GM19023 (cell line): ENCODE data around the gene PTPRN2.
"Not testable (repeated sequence)": the region's sequence is repeated elsewhere in the genome, so short reads cannot be mapped to it uniquely, and the experiment has no call there.

Source experiments
- ATAC-seq: cut with Tn5 transposase; IDR thresholded peaks from one replicate; pipeline ENCODE4 v1.9.1; 2021; ENCODE audit warnings: mild to moderate bottlenecking, moderate library complexity; ENCODE audit not compliant: unreplicated experiment

Gene PTPRN2

DNA sequence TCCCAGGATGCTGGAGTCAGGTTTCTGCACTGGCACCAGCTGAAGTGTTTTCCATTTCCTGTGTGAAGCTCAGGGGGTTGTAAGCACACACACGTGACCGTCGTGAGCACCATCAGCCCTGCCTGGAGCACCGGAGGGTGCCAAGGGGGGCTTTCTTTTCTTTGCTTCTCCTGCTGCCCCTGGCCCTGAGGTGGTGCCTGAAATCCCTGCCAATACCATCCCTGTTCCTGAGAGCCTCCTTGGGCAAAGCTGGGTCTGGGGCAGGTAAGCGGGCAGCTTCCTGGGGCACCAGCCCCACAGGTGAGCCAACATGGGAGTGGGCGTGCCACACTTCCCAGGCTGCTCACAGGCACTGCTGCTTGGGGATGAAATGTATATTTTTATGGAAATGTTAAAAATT lies 657.2 kb downstream of the PTPRN2 start:
- no peak for ATAC-seq

DNA sequence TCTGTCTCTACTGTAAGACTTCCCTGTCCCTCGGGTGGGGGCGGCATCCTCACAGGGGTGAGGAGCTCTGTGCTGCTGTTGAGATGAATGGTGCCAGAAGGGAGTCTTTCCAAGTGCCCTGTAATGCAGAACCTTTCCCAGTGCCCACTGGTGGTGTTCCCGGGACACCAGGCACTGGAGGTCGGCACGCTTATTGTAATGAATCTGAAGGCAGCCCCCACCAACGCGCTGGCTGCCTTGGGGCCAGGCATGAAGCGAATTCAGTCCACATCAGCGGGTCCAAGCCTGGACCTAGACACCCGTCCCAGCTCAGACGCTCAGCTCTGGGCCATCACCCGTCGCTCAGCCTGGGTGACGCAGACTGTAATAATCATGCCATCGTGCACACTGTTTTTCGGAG lies 658.0 kb downstream of the PTPRN2 start:
- no peak for ATAC-seq

DNA sequence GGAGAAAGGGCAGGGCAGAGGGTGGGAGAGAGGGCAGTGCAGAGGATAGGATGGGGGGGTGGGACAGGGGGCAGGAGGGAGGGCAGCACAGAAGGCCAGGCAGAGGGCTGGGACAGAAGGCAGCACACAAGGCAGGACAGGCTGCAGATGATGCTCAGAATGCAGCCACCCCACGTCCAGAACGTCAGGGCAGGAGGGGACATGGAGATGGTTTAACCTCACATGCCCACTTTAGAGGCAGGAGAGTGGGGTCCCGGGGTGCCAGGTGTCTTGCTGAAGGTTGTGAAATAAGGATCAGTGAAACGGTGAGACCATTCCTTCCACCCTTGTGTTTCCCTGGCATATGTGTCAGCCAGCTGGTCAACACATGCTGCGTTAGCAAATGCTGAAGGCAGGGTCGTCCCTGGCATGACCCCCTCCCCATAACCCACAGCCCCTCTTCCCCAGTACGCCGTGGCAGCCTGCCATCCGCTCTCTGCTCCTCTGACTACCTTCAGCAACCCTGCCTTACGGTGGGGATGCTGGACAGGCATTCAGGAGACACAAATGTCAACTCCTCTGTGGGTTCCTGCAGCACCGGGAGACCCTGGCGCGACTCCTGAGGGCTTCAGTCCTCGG lies 658.7 kb downstream of the PTPRN2 start:
- no peak for ATAC-seq

DNA sequence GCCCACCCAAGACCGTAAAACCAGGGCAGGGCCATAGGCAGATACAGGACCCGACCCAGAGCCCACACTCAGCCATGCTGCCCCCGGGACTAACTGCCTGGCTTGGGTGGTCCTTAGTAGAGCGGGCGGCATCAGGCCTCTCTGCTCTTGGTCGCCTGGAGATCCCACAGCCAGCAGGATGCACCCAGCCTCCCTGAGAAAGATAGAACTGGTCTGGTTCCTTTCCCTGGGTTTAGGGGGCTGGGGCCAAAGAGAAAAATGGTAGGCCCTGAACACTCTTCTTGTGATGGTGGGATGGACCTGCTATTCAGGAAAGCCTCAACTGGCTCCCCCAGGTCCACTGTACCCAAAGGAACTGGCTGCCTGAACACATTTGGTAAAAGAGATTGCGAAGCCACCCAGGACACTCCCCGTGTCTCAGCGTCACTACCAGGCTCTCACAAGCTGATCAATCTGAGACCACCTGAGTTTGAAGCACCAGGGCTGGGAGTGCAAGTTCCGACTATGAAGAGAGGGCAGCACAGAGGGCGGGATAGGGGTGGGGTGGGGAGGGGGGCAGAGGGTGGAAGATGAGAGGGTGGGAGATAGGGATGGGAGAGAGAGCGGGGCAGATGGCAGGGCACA lies 659.3 kb downstream of the PTPRN2 start:
- no peak for ATAC-seq

DNA sequence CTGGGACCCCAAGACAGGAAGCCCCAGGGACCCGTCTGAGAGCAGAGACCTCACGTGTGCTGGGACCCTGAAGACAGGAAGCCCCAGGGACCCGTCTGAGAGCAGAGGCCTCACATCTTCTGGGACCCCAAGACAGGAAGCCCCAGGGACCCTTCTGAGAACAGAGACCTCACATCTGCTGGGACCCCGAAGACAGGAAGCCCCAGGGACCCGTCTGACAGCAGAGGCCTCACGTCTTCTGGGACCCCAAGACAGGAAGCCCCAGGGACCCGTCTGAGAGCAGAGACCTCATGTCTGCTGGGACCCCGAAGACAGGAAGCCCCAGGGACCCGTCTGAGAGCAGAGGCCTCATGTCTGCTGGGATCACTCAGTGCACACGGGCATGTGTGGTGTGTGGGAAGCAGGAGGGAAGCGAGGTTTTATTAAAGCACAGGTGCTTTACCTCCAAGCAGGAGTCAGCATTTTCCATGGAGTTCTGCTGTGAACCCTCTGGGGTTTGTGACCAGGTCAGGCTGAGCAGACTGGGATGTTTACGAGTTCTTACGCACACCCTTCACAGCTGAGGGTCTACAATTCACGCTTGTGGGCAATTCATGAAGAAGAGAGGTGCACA lies 660.2 kb downstream of the PTPRN2 start:
- ATAC-seq = no peak

DNA sequence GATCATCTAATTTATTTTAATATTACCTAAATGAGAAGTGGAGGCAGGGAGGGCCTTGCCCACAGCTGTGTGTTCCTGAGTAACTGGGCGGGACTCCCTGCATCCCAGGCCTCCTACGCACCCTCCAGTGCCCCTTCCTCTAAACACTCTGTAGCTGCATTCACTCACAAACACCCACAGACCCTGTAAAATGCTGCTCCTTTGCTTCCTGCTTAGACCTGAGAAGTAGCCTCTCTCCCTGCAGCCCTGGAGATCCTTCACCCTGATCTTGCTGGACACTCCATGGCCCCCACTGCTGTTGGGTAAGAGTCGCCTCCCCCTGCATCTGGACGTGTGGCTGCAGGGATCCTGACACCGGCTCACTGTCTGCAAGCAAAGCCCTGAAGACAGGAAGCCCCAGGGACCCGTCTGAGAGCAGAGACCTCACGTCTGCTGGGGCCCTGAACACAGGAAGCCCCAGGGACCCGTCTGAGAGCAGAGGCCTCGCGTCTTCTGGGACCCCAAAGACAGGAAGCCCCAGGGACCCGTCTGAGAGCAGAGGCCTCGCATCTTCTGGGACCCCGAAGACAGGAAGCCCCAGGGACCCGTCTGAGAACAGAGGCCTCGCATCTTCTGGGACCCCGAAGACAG lies 661.0 kb downstream of the PTPRN2 start:
- no peak for ATAC-seq

DNA sequence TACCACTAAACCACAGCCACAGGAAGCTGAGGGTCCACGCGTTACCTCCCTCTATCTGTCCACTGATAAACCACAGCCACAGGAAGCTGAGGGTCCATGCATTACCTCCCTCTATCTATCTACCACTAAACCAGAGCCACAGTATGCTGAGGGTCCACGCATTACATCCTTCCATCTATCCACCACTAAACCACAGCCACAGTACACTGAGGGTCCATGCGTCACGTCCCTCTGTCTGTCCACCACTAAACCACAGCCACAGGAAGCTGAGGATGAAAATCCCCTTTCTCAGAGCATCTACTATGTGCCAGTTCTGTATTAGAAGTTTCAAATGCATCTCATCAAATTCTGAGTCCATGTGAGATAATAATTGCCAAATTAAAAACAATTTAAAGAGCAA lies 661.5 kb downstream of the PTPRN2 start:
- no peak for ATAC-seq

DNA sequence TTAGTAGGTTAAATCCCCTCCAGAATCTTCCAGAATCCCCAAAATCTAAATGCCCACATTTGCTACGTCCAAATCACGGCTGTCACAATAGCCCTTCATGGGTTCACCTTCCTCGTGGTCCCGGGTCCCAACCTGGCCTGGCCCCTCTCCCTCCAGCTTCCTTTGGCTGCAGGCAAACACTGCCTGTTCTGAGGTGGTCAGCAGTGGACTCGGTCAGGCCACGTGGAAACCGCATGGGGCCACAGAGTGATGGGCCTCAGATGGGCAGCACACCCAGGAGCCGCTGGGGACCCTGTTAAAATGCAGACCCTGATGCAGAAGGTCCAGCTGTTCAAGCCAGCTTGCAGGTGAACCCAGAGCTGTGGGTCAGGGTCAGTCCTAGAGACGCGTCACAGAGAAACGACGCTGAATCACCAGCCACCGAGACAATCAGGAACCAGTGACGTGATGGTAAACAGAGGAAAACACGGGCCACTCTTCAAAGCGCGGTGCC lies 662.2 kb downstream of the PTPRN2 start:
- ATAC-seq = no peak

DNA sequence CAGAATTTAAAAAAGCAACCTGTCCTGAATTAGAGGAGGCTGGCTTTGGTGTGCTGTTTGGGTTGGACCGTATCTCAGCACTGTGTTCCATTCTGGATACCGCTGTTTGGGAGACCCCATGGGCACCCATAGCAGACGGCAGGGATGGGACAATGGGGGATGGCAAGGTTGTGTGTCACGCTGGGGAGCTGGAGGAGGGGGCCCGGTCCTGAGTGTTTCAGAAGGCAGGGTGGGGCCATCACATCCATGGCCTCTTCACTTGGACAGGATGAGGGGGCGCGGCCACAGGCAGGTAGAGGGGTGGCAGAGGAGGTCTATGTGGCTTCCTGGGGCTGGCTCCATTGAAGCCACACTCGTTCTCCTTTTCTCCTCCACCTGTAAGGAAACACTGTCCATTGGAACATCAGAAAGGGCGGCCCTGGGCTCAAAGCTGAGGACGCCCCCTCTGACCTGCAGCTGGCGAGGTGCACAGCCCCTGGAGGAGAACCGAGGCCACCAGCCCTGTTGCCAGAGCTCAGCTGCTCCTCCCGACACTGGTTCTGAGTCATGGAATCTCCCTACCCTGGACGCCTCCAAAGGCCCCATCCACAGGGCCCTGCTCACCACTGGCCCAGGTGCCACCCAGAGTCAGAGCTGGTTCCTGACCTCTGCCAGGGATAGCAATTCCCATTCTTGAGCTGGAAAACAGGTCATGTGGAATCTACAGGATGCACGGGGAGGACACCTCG lies 663.6 kb downstream of the PTPRN2 start:
- ATAC-seq = no peak

DNA sequence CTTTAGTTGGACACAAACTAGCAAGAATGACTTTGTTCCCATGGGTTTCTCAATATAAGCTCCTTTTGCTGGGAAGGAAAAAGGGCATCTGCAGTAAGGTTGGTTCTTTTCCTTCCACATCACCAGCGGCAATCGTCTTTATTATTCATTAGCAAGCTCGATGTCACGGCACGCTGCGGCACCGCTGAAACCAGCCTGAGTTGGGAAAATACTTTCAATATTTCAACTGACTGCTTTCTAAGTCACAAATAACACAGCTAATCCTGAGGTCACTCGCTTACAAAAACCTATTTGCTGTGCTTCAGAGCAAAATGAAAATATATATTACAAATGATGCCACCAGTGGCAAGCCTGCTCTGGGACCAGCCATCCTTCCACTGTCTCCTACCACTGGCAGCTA lies 665.0 kb downstream of the PTPRN2 start:
- no peak for ATAC-seq

DNA sequence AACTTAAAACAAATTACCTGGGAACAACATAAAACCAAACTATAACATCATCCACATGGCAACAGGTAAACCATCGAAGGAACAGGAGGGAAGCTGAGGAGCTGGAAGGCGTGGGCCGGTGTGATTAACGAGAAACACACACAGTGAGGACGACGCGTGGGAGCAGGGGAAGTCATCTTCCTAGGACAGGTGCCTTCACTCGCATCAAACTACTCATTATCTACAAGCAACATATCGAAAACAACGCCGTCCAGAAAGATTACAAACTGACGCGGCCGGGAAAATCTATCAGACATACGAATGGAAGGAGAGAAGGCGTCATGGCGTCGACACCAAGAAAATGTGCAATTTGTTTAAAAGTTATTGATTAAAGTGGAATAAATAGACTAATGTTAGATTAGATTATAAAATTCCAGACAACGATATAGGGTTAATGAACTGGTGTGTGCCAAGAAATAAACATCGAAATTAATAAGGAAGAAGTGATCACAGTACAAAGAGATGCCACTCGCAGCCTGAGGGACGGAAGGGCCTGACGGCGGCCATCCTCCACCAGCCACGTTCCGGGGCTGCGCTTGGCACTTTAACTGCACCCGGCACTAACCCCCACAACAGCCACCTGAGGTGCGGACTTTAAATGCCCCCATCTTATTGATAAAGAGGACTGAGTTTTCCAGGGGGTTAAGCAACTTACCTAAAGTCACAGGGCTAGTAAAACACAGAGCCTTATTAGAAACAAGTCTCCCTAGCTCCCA lies 669.1 kb downstream of the PTPRN2 start:
- no peak for ATAC-seq

DNA sequence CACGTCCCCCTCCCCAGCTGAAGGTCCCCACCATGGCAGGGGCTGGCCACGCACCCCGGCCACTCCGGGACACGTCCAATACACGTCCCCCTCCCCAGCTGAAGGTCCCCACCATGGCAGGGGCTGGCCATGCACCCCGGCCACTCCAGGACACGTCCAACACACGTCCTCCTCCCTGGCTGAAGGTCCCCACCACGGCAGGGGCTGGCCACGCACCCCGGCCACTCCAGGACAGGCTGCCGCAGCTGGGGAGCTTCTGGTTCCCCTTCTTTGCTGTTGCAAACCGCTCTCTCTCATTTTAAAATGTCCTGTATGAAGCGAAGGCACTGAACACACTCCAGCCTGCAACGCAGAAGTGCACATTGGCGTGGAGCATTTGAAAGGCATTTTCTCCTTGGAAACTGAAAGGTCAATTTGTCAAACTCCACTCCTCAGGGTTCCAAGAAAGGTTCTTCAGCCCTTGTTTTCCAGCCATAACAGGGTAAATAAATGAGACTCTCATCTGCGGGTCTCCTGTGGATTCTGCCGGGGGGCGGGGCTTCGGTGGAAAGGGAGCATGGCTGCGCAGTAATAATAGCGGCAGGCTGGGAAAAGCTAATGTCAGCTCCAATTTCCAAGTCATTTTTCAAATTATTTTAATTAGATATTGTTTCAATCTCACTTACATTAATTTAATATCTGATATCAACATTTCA lies 670.5 kb downstream of the PTPRN2 start:
- no peak for ATAC-seq

DNA sequence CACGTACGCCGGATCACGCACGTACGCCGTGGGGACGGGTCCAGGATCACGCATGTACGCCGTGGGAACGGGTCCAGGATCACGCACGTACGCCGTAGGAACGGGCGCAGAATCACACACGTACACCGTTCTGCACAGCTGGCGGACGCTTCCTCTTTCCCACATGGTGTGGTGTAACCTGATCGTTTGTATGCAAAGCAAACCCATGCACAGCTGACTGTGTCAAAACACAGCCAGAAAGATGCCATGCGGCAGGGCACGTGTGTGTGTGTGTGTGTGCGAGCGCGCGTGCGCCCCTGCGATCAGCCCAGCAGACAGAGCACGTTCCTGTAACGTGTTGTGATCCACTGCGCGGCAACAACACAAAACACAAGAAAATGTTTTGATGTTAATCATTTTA lies 677.2 kb downstream of the PTPRN2 start:
- ATAC-seq = no peak

DNA sequence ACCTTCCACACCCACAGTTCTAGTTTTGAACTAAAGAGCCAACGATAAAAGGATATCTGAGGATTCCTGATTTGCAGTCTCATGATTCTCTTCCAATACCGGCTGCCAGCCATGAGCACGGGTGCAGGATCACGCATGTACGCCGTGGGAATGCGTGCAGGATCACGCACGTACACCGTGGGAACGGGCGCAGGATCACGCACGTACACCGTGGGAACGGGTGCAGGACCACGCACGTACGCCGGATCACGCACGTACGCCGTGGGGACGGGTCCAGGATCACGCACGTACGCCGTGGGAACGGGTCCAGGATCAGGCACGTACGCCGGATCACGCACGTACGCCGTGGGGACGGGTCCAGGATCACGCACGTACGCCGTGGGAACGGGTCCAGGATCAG lies 677.6 kb downstream of the PTPRN2 start:
- not testable (repeated sequence) for ATAC-seq

DNA sequence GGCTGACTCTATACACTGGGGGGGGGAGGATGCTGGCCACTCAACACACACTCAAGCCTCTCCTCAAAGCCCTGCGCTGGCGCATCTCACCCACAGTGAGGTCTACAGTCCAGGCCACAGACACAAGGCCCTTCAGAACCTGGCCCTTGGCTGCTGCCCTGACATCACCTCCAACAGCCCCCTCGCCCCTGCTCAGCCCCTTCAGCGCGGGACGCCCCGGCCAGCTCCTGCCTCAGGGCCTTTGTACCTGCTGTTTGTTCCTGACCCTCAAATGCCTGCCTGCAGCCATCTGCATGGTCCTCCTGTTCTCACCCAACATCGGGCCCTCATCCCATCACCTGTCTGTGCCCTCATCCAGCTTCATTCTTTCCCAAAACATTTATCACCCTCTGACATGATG lies 678.3 kb downstream of the PTPRN2 start:
- no peak for ATAC-seq

DNA sequence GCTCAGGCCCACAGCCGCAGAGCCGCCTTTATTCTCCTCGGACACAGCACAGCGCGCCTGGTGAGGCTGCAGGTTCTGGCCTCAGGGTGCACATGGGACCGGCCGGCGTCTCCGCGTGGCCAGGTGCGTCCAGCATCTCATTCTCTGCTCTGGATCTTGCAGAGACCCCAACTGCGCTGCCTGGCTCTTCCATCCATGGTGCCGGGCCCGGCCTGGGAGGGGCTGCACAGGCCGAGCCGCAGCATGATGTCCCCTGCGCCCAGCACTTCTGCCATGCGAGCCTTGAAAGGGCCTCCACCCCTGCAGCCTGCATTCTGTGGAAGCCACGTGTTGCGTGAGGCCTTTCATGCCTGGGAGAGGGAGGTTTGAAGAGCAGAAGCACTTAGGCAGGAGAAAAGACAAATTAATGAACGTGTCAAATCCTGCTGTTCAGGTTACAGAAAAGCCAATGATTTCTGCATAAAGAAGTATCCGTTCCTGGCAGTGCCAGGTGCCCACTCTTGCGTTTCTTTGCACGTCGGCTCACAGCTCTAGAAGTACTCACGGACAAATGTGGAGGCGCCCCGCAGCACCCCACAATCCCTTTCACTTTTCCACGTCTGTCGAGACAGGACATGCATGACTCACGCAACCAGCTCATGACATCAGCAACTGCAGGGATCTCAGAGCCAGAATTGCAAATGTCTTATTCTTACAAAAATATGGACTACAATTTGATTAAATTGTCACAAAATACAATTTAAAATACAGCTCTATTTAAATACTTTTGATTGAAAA lies 679.4 kb downstream of the PTPRN2 start:
- ATAC-seq = no peak

DNA sequence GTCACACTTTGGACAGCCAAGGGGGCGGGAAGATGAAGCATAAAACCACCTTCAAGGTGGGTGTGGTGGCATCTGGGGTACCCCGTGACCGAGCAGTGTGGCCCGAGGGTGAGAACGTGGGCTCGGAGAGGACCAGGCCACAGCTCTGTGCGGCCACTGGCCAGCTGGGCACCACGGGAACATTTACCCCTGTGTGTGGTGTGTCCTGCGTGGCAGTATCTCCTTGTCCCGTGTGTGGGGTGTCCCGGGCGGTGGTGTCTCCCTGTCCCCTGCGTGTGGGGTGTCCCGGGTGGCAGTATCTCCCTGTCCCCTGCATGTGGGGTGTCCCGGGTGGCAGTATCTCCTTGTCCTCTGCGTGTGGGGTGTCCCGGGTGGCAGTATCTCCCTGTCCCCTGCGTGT lies 680.5 kb downstream of the PTPRN2 start:
- ATAC-seq = no peak

DNA sequence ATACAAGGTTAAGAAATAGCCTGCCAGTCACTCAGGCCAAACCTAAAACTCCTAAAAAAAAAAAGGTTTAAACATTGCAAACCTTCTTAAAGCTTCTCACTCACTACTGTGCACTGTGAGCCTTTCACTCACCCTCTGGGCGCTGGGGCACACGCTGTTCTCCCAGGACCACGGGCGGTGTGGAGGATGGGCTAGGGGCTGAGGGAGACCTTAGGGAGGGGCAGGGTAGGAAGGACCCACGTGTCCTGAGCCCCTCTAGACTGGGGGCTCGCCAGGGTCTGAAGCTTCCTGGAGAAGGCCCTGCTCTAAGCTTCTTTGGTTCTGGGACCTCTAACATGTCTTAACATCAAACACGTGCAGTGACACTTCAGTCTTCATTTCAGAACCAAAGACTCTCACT lies 681.0 kb downstream of the PTPRN2 start:
- ATAC-seq = no peak
